ENCODE measurements around the gene TBC1D22A. TPM values are rescaled to one million over a fixed set of nuclear protein-coding genes. Genes with fewer than 3 reads are reported as not detected.

The TBC1D22A gene
- total RNA-seq, 1 donor from 2014 or later: 23.2 TPM

DNA sequence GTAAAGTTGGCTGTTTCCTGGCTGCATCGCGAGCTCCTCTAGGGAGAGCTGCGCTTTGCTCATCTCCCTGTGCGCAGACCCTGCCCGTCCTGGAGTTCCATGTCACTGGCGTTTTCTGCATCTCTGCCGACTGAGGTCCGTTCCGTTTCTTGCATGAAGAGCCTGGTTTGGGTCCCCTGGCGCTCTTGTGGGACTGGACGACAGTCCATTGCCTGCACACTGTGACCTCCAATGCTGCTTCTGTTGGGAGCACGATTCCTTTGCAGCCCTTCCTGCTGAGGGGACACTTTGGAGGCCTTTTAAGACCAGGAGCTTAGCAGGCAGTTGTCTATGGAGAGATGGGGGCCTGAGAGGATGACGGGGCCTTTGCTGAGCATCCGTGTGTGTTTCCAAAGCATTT is 90.3 kb downstream of the TBC1D22A start:
- peaks cover 2% of the 10 kb centered on the region for H3K9me3 Mint-ChIP-seq (ENCODE audit: low read depth)
- no peak for DNase-seq (ENCODE audit: low spot score, unreplicated experiment)
- H3K27me3 Mint-ChIP-seq: no peaks in the 10 kb centered on the region
- peaks cover 8% of the 10 kb centered on the region for H3K4me1 Mint-ChIP-seq (ENCODE audit: low read depth)
- TF ChIP-seq, protein P1, sequence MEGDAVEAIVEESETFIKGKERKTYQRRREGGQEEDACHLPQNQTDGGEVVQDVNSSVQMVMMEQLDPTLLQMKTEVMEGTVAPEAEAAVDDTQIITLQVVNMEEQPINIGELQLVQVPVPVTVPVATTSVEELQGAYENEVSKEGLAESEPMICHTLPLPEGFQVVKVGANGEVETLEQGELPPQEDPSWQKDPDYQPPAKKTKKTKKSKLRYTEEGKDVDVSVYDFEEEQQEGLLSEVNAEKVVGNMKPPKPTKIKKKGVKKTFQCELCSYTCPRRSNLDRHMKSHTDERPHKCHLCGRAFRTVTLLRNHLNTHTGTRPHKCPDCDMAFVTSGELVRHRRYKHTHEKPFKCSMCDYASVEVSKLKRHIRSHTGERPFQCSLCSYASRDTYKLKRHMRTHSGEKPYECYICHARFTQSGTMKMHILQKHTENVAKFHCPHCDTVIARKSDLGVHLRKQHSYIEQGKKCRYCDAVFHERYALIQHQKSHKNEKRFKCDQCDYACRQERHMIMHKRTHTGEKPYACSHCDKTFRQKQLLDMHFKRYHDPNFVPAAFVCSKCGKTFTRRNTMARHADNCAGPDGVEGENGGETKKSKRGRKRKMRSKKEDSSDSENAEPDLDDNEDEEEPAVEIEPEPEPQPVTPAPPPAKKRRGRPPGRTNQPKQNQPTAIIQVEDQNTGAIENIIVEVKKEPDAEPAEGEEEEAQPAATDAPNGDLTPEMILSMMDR (IDR thresholded peaks at IDR 0.05; ENCODE audit: unreplicated experiment): no peak
- no peak overlapping the region for H3K4me3 Mint-ChIP-seq (ENCODE audit: low read depth)
- H3K27ac Mint-ChIP-seq: no peak overlapping the region
- H3K36me3 Mint-ChIP-seq (ENCODE audit: insufficient read depth): peaks cover 5% of the 10 kb centered on the region

DNA sequence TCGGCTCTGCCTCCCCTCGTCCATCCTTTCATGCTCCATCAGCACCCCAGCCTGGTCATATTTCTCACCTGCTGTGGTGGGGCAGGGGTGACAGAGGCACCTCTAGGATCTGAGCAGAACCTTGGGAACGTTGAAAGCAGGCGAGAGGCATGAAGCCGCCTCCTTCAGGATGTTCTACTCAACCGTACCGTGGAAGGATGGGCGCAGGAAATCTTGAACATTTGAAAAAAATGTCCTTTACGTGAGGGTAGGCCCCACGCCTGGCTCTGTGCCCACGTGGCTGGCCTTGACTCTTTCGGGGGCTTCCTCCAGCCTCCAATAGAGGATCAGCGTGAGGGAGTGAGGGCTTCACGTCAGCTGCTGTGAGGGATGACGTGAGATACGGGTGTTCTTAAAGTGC is 90.7 kb downstream of the TBC1D22A start:
- Mint-ChIP-seq H3K4me3 (ENCODE audit: low read depth) (no peak overlapping the region), H3K4me1 (ENCODE audit: low read depth) (peaks cover 8% of the 10 kb centered on the region), H3K27me3 (no peaks in the 10 kb centered on the region), H3K27ac (no peak overlapping the region), H3K36me3 (ENCODE audit: insufficient read depth) (peaks cover 8% of the 10 kb centered on the region), H3K9me3 (ENCODE audit: low read depth) (peaks cover 5% of the 10 kb centered on the region)
- DNase-seq (ENCODE audit: low spot score, unreplicated experiment): no peak
- TF ChIP-seq, protein P1 (IDR thresholded peaks at IDR 0.05; ENCODE audit: unreplicated experiment): no peak

DNA sequence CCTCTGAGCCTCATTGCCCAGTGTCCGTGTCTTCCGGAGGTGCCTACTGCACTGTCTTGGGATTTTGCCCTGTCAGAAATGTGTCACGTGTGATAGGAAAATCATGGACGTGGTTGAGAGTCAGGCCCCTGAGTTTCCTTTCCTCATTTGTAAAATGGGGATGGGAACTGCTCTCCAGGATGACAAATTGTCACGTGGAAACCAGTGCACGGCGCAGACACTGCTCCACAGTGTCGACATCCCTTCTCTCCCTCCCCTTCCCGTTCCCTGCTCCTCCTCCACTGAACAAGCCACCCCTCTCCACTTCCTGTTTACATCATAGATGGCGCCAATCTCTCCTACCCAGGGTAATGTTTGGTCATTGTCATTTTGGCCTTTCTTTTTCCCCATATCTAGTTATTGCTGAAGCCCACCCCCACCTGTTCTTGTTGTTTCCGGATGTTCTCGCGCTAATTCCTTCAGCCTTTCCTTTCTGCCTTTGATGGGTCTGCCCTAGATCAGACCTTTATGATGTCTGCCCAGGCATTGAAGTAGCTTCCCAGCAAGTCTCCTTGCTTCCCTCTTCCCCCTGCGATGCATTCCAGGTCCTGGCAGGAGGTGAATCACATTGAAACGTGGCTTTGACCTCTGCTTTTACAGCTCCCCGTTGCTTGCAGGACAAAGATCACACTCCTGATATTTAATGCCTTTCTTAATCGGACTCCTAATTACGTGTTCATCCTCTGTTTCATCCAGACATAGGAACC is 91.8 kb downstream of the TBC1D22A start:
- Mint-ChIP-seq H3K27me3 (no peaks in the 10 kb centered on the region), H3K4me1 (ENCODE audit: low read depth) (peaks cover 8% of the 10 kb centered on the region), H3K27ac (no peak overlapping the region), H3K36me3 (ENCODE audit: insufficient read depth) (peaks cover 13% of the 10 kb centered on the region), H3K4me3 (ENCODE audit: low read depth) (no peak overlapping the region), H3K9me3 (ENCODE audit: low read depth) (peaks cover 7% of the 10 kb centered on the region)
- TF ChIP-seq, protein P1 (IDR thresholded peaks at IDR 0.05; ENCODE audit: unreplicated experiment): no peak
- DNase-seq (ENCODE audit: low spot score, unreplicated experiment): no peak

DNA sequence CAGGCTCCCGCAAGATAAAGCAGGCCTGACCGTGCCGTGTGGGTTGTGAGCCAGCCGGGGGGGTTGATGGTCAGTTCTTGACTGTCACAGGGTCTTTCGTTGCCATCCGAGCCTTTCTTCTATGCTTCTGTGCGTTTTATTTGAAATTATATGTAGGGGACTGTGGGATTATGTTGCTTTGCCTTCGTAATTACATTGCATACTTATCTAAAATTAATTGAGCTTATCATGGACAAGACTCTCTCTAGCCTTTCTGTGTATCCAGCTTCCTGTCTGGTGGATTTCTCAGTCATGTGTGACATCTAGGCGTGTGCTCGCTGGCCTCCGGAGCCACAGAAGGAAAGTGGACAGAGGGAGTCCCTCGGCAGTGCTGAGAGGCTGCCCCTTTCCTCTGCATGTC is 93.2 kb downstream of the TBC1D22A start:
- Mint-ChIP-seq H3K9me3 (ENCODE audit: low read depth) (peaks cover 7% of the 10 kb centered on the region), H3K27me3 (no peaks in the 10 kb centered on the region), H3K4me1 (ENCODE audit: low read depth) (peaks cover 8% of the 10 kb centered on the region), H3K27ac (no peak overlapping the region), H3K36me3 (ENCODE audit: insufficient read depth) (peaks cover 12% of the 10 kb centered on the region), H3K4me3 (ENCODE audit: low read depth) (no peak overlapping the region)
- no peak for DNase-seq (ENCODE audit: low spot score, unreplicated experiment)
- TF ChIP-seq, protein P1 (IDR thresholded peaks at IDR 0.05; ENCODE audit: unreplicated experiment): no peak

DNA sequence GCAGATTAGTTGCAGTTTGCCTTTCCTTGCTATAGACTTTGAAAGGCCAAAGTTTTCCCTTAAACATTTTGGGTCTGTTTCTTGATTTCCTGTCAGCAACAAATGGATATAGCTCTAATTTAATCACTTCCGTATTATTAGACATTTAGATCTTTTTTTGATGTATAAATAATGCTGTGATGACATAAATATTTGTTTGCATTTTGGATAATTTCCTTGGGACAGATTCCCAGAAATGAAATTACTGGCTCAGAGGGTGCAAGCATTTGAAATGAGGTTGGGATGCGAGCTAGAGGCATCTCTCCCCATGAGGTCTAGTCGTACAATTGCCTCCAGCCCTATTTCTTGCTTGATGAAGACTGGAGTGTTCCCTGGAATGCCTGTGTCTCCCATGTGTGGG is 94.2 kb downstream of the TBC1D22A start:
- TF ChIP-seq, protein P1 (IDR thresholded peaks at IDR 0.05; ENCODE audit: unreplicated experiment): no peak
- Mint-ChIP-seq H3K27me3 (no peaks in the 10 kb centered on the region), H3K4me1 (ENCODE audit: low read depth) (peaks cover 8% of the 10 kb centered on the region), H3K4me3 (ENCODE audit: low read depth) (no peak overlapping the region), H3K36me3 (ENCODE audit: insufficient read depth) (peaks cover 12% of the 10 kb centered on the region), H3K9me3 (ENCODE audit: low read depth) (peaks cover 7% of the 10 kb centered on the region), H3K27ac (no peak overlapping the region)
- DNase-seq (ENCODE audit: low spot score, unreplicated experiment): no peak

Measured in progenitor cell of endocrine pancreas (in vitro differentiated cells).